Activated CD8-positive, alpha-beta memory T cell treated with anti-CD3 and anti-CD28 coated beads, Interleukin-2, amount 10 ng/mL, durations not matched to agents 7 days and 5 days (primary cell): ENCODE results near the gene CLEC18A. TPM values are rescaled to one million over a fixed set of nuclear protein-coding genes. Genes with fewer than 3 reads are reported as not detected.

Experiments used
- ATAC-seq: fragments of 150-1000 bp; cut with Tn5 transposase; one replicate; pipeline ENCODE4 v1.10.0; 2021; ENCODE audit warnings: moderate library complexity
- CTCF ChIA-PET: fragments of 350-600 bp; sonication (Branson Sonifier 250); formaldehyde crosslinking; loops from one replicate; lab custom pipeline; 2021; ENCODE audit warnings: antibody characterized with exemption; lab: Charles Lee
- DNase-seq: peaks from one replicate; pipeline ENCODE4 v3.0.0-alpha.2; 2020
- H3K27ac Mint-ChIP-seq: one replicate; pipeline ENCODE4 v1.8.0; 2021; ENCODE audit warnings: mild to moderate bottlenecking, mixed read lengths
- H3K27me3 Mint-ChIP-seq: one replicate; pipeline ENCODE4 v1.8.0; 2021; ENCODE audit warnings: mixed read lengths
- H3K36me3 Mint-ChIP-seq: one replicate; pipeline ENCODE4 v1.8.0; 2021; ENCODE audit warnings: mild to moderate bottlenecking, mixed read lengths
- H3K4me1 Mint-ChIP-seq: one replicate; pipeline ENCODE4 v1.8.0; 2021; ENCODE audit warnings: mixed read lengths
- H3K4me3 Mint-ChIP-seq: one replicate; pipeline ENCODE4 v1.8.0; 2021; ENCODE audit warnings: mild to moderate bottlenecking, moderate library complexity, mixed read lengths
- H3K9me3 Mint-ChIP-seq: one replicate; pipeline ENCODE4 v1.8.0; 2022; ENCODE audit warnings: low read depth, mixed read lengths
- total RNA-seq, 2 experiments: library from RNA; stranded (reverse); gene quantifications; one replicate each; pipeline ENCODE4 v1.2.3, GENCODE V29; 2021

CLEC18A gene
- total RNA-seq, 2 experiments from 2014 or later: 0.29 to 0.61 TPM

- Mint-ChIP-seq H3K4me1 (no peaks in the 10 kb centered on the region), H3K9me3 (no peaks in the 10 kb centered on the region), H3K4me3 (no peak overlapping the region), H3K36me3 (peaks cover 6% of the 10 kb centered on the region), H3K27ac (no peak overlapping the region), H3K27me3 (no peaks in the 10 kb centered on the region)
- CTCF ChIA-PET: interaction anchor here (0.7 to 2.1 kb wide), 2 partner anchors 8 to 126 kb away, joined by 3 to 8 read pairs; no protein-coding TSS in a partner anchor
- DNase-seq (no peak), ATAC-seq (no peak)
Measured at GRCh38 chr16:69922200-69922599, 28.9 kb upstream of the CLEC18A start.

GRCh38 chr16:69924041-69924775 lies 26.9 kb upstream of the CLEC18A start:
- ATAC-seq (no peak), DNase-seq (no peak)
- no peak overlapping the region for H3K27ac Mint-ChIP-seq
- H3K36me3 Mint-ChIP-seq: peaks cover 2% of the 10 kb centered on the region
- H3K27me3 Mint-ChIP-seq: no peaks in the 10 kb centered on the region
- H3K9me3 Mint-ChIP-seq: no peaks in the 10 kb centered on the region
- CTCF ChIA-PET: no interaction called here
- H3K4me3 Mint-ChIP-seq: no peak overlapping the region
- no peaks in the 10 kb centered on the region for H3K4me1 Mint-ChIP-seq

- H3K9me3 Mint-ChIP-seq: no peaks in the 10 kb centered on the region
- no peaks in the 10 kb centered on the region for H3K4me1 Mint-ChIP-seq
- no peak overlapping the region for H3K4me3 Mint-ChIP-seq
- ATAC-seq: no peak
- no peak for DNase-seq
- no peaks in the 10 kb centered on the region for H3K27me3 Mint-ChIP-seq
- CTCF ChIA-PET: no interaction called here
- H3K27ac Mint-ChIP-seq: no peak overlapping the region
- H3K36me3 Mint-ChIP-seq: peaks cover 2% of the 10 kb centered on the region
Measured at GRCh38 chr16:69924777-69925191, 26.4 kb upstream of the CLEC18A start.

- DNase-seq (no peak), ATAC-seq (no peak)
- H3K4me3 Mint-ChIP-seq: no peak overlapping the region
- no peaks in the 10 kb centered on the region for H3K27me3 Mint-ChIP-seq
- H3K4me1 Mint-ChIP-seq: no peaks in the 10 kb centered on the region
- H3K27ac Mint-ChIP-seq: no peak overlapping the region
- no peaks in the 10 kb centered on the region for H3K9me3 Mint-ChIP-seq
- CTCF ChIA-PET: no interaction called here
- H3K36me3 Mint-ChIP-seq: peaks cover 2% of the 10 kb centered on the region
Measured at GRCh38 chr16:69925311-69925710, 25.8 kb upstream of the CLEC18A start.

- ATAC-seq (no peak), DNase-seq (no peak)
- Mint-ChIP-seq H3K9me3 (no peaks in the 10 kb centered on the region), H3K4me3 (no peak overlapping the region), H3K27me3 (no peaks in the 10 kb centered on the region), H3K27ac (no peak overlapping the region), H3K36me3 (peaks cover 2% of the 10 kb centered on the region), H3K4me1 (no peaks in the 10 kb centered on the region)
- CTCF ChIA-PET: no interaction called here
Measured at GRCh38 chr16:69926241-69926640, 24.9 kb upstream of the CLEC18A start.

DNA sequence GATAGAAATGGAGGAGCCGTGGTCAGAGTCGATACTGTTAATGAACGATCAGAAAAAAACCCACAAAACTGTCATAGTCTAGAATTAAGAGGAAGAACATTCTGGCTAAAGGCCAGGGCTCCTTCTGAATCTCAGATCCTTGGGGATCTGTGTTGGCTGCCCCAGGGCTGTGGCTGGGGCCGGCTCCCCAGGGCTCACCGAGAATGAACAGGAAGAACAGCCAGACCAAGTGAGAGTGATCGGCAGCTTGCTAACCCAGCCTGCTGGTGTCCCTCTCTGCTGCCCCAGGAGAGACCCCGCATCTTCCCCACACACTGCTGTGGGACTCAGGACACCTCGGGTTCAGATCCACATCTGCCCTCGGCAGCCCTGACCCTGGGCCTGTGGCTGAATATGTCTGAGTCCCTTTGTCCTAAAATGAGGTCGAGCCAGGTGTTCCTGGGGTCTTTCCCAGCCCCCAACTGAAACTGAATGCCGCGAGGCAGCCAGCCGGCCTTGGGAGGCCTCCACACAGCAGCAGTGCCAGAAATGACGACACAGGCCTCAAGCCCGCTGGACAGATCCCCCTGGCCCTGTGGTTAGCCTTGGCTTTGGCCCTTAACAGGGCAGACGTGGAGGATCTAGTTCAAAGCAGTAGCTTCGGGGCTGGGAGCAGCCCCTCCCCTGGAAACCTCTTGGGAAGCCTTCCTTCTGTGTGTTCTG lies 23.9 kb upstream of the CLEC18A start:
- Mint-ChIP-seq H3K27me3 (no peaks in the 10 kb centered on the region), H3K4me1 (no peaks in the 10 kb centered on the region), H3K9me3 (no peaks in the 10 kb centered on the region), H3K27ac (no peak overlapping the region), H3K4me3 (no peak overlapping the region), H3K36me3 (peaks cover 3% of the 10 kb centered on the region)
- CTCF ChIA-PET: interaction anchor here (0.9 to 4.0 kb wide), 2 partner anchors 131 to 219 kb away, joined by 3 to 24 read pairs; no protein-coding TSS in a partner anchor
- DNase-seq (no peak), ATAC-seq (no peak)

- Mint-ChIP-seq H3K4me1 (peaks cover 4% of the 10 kb centered on the region), H3K27me3 (no peaks in the 10 kb centered on the region), H3K27ac (no peak overlapping the region), H3K4me3 (no peak overlapping the region), H3K36me3 (peaks cover 6% of the 10 kb centered on the region), H3K9me3 (no peaks in the 10 kb centered on the region)
- CTCF ChIA-PET: interaction anchor here (1.1 to 4.0 kb wide), 3 partner anchors 11 to 133 kb away, joined by 3 to 24 read pairs (median 4); no protein-coding TSS in a partner anchor
- DNase-seq (no peak), ATAC-seq (no peak)
Measured at GRCh38 chr16:69928856-69929400, 22.2 kb upstream of the CLEC18A start.

DNA sequence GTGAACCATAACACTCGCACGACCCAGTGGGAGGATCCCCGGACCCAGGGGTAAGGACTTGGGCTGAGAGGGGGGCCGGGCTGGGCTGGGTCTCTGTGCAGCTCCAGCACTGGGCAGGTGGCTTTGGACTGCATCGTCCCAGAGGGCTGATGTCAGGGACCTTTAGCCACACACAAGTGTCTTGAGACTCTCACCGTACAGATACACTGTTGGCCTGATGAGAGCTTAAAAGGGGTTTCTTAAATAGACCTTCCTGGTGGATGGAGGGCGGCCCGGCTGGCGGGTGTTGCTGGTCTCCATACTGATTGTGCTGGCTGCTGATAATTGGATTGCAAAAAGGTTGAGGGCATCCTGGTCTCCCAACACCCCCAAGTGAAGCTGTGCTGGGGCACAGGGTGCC lies 21.7 kb upstream of the CLEC18A start:
- H3K4me1 Mint-ChIP-seq: peaks cover 4% of the 10 kb centered on the region

DNA sequence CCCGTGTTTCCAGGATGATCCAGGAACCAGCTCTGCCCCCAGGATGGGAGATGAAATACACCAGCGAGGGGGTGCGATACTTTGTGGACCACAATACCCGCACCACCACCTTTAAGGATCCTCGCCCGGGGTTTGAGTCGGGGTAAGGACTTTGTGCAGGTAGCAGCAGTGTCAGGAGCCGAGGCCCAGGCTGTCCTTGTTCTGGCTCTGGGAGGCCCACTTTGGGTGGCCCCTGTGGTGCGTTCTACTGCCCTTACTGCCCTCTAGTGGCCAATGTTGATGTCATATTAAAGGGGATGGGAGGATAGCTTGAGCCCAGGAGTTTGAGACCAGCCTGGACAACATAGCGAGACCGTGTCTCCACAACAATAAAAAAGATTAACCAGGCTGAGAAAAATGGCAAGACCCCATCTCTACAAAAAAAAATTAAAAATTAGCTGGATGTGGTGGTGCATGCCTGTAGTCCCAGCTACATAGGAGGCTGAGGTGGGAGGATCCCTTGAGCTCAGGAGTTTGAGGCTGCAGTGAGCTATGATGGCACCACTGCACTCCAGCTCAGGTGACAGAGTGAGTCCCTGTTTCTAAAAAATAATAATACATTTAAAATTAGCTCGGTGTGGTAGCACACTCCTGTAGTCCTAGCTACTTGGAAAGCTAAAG lies 20.9 kb upstream of the CLEC18A start:
- DNase-seq (peak; percentile 53), ATAC-seq (peak; percentile 90)
- Mint-ChIP-seq H3K4me3 (no peak overlapping the region), H3K36me3 (peaks cover 6% of the 10 kb centered on the region), H3K27me3 (no peaks in the 10 kb centered on the region), H3K4me1 (peaks cover 4% of the 10 kb centered on the region), H3K27ac (no peak overlapping the region), H3K9me3 (no peaks in the 10 kb centered on the region)
- CTCF ChIA-PET: interaction anchor here (0.6 to 4.0 kb wide), 29 partner anchors 9 to 537 kb away, joined by 3 to 24 read pairs (median 4); no protein-coding TSS in a partner anchor

More for the DNA sequence above, 21.7 kb upstream of the CLEC18A start:
- ATAC-seq (no peak), DNase-seq (no peak)
- no peaks in the 10 kb centered on the region for H3K27me3 Mint-ChIP-seq
- CTCF ChIA-PET: interaction anchor here (1.1 to 4.0 kb wide), 4 partner anchors 61 to 134 kb away, joined by 3 to 24 read pairs (median 4); no protein-coding TSS in a partner anchor
- peaks cover 6% of the 10 kb centered on the region for H3K36me3 Mint-ChIP-seq
- H3K27ac Mint-ChIP-seq: no peak overlapping the region
- no peak overlapping the region for H3K4me3 Mint-ChIP-seq
- no peaks in the 10 kb centered on the region for H3K9me3 Mint-ChIP-seq

DNA sequence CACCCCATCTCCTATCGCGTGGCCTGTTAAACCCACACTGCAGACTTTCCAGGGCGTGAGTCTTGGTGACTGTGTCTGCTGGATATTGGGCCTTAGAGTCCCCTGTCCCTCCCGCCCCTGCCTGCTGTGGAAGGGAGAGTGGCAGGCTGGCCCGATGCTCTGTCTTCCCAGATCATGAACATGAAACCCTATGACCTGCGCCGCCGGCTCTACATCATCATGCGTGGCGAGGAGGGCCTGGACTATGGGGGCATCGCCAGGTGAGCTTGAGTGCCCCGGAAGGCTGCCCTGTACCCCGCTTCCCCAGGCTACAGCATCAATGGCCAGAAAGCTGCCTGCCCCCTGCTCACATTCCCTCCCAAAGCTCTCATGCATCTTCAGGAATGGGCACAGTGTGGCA lies 19.5 kb upstream of the CLEC18A start:
- H3K27me3 Mint-ChIP-seq: no peaks in the 10 kb centered on the region
- ATAC-seq: no peak

GRCh38 chr16:69932228-69932627 lies 18.9 kb upstream of the CLEC18A start:
- Mint-ChIP-seq H3K4me3 (no peak overlapping the region), H3K9me3 (no peaks in the 10 kb centered on the region), H3K36me3 (peaks cover 5% of the 10 kb centered on the region), H3K4me1 (peaks cover 4% of the 10 kb centered on the region), H3K27ac (no peak overlapping the region), H3K27me3 (no peaks in the 10 kb centered on the region)
- CTCF ChIA-PET: no interaction called here
- ATAC-seq (no peak), DNase-seq (no peak)

More for the DNA sequence above, 19.5 kb upstream of the CLEC18A start:
- Mint-ChIP-seq H3K36me3 (peaks cover 5% of the 10 kb centered on the region), H3K4me3 (no peak overlapping the region), H3K27ac (no peak overlapping the region), H3K9me3 (no peaks in the 10 kb centered on the region), H3K4me1 (peaks cover 4% of the 10 kb centered on the region)
- no peak for DNase-seq
- CTCF ChIA-PET: interaction anchor here (1.3 to 1.7 kb wide), 2 partner anchors 23 to 222 kb away, joined by 4 to 10 read pairs; no protein-coding TSS in a partner anchor

- H3K4me1 Mint-ChIP-seq: peaks cover 4% of the 10 kb centered on the region
- peaks cover 5% of the 10 kb centered on the region for H3K36me3 Mint-ChIP-seq
Measured at GRCh38 chr16:69932691-69933392, 18.3 kb upstream of the CLEC18A start.

More at GRCh38 chr16:69932691-69933392, 18.3 kb upstream of the CLEC18A start:
- no peaks in the 10 kb centered on the region for H3K9me3 Mint-ChIP-seq
- H3K27me3 Mint-ChIP-seq: no peaks in the 10 kb centered on the region
- ATAC-seq (no peak), DNase-seq (no peak)
- CTCF ChIA-PET: no interaction called here
- no peak overlapping the region for H3K27ac Mint-ChIP-seq
- H3K4me3 Mint-ChIP-seq: no peak overlapping the region
